ENCODE measurements around the gene MRPL10. TPM values are rescaled to one million over a fixed set of nuclear protein-coding genes. Genes with fewer than 3 reads are reported as not detected.

MRPL10 gene
- total RNA-seq, 1 experiment from 2014 or later, result 63.8 TPM

DNA sequence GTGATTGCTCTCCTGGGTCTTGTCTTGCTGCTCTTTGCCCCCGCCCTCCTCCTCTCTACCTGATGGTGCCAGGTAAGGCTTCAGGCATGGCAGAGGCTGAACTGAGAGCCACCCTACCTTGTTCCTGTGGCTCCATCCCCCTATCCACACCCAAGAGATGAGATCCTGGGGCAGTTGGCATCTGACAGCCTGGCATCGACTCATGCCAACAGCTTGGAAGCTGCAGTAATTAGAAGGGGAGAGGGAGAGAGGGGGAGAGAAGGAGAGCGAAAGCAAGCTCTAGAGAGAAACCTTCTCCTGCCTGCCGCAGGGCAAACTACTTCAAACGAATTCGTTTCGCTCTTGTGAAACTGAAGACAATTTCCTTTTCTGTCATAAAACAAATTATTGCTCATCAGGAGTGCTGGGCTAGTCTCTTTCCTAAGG is 33.5 kb upstream of the MRPL10 start:
- no peaks in the 10 kb centered on the region for H3K9me3 ChIP-seq (ENCODE audit: insufficient read depth, low read depth)
- H3K27me3 ChIP-seq (ENCODE audit: insufficient read depth, low read depth), result no peaks in the 10 kb centered on the region
- ChIA-PET POLR2A (ENCODE audit: unreplicated experiment) (no interaction called here), CTCF (no interaction called here)
- peak overlapping the region; percentile 82 for H3K27ac ChIP-seq
- no peaks in the 10 kb centered on the region for H3K36me3 ChIP-seq (ENCODE audit: low read depth)
- BruUV-seq (replicated peaks), result no TSS peak
- peaks cover 55% of the 10 kb centered on the region for H3K4me1 ChIP-seq (replicated peaks; ENCODE audit: insufficient read depth)
- H3K9me2 ChIP-seq (ENCODE audit: insufficient read depth), result no peaks in the 10 kb centered on the region
- TF ChIP-seq CTCF (conservative IDR thresholded peaks at IDR 0.05), result no peak
- no peak for TF ChIP-seq EZH2 (IDR thresholded peaks at IDR 0.05; ENCODE audit: low read depth)
- no peaks in the 10 kb centered on the region for H3K79me2 ChIP-seq (ENCODE audit: low read depth)
- DNase-seq, result peak in 1 of 2 experiments; percentile 83
- H3F3A ChIP-seq (ENCODE audit: insufficient read depth, low read depth), result peaks cover 35% of the 10 kb centered on the region
- H3K4me3 ChIP-seq, result no peak overlapping the region
- H4K20me1 ChIP-seq (ENCODE audit: insufficient read depth), result no peaks in the 10 kb centered on the region
- intact Hi-C loops (cut with micrococcal nuclease; ENCODE audit: unreplicated experiment), result no loop called here
- H2AFZ ChIP-seq, result no peak overlapping the region
- H3K4me2 ChIP-seq, result peak overlapping the region; percentile 64

DNA sequence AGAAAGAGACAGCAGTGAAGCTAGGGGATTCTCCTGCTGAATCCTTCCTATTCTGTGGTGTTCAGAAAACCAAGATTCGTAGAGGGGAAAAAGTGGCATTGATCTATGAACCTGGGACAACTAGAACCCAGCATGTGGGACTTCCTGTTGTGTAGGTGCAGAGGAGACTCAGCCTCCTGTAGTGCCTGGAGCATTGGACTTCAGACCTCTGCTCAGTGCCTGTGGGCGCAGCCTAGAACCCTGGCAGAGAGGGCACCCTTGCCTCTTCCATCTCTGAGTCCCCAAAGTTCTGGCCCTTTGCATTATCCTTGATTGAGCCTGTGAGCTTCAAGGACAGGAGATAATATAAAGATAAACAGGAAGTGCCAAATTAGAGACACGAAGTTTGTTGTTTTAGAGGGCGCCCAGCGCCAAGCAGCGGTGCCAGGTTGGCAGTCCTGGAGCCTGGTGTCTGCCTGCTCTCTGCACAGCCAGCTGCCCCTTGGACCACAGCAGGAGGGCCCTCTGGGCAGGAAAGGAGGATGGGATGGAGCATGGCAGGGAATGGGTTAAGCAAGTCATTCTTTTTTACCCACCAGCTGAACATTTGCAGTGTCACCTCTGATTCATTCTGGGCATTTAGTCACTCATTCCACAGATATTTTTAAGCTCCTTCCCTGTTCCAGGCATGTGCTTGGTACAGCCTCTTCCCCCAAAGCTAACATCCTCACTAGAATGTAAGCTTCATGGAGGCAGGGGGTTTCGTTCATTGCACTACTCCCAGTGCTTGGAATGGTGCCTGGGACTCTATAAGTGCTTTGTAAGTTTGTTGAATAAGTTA is 31.5 kb upstream of the MRPL10 start:
- H3K36me3 ChIP-seq (ENCODE audit: low read depth), result no peaks in the 10 kb centered on the region
- peaks cover 46% of the 10 kb centered on the region for H3K4me1 ChIP-seq (replicated peaks; ENCODE audit: insufficient read depth)
- ChIA-PET CTCF (interaction anchor here (0.6 to 1.0 kb wide), 2 partner anchors 21 to 27 kb away, joined by 3 to 4 read pairs; no protein-coding TSS in a partner anchor), POLR2A (ENCODE audit: unreplicated experiment) (interaction anchor here (0.6 to 1.1 kb wide), 4 partner anchors 12 to 213 kb away, joined by 3 to 4 read pairs (median 4); partner anchors contain the start of genes KPNB1 and SP6)
- H3K79me2 ChIP-seq (ENCODE audit: low read depth), result no peaks in the 10 kb centered on the region
- H3K4me3 ChIP-seq, result no peak overlapping the region
- TSS peak; percentile 65 for BruUV-seq (replicated peaks)
- peak overlapping the region; percentile 82 for H3K27ac ChIP-seq
- peak overlapping the region; percentile 66 for H3K4me2 ChIP-seq
- H3K9me2 ChIP-seq (ENCODE audit: insufficient read depth), result no peaks in the 10 kb centered on the region
- peak overlapping the region; percentile 50 for H2AFZ ChIP-seq
- H3K27me3 ChIP-seq (ENCODE audit: insufficient read depth, low read depth), result no peaks in the 10 kb centered on the region
- intact Hi-C loops (cut with micrococcal nuclease; ENCODE audit: unreplicated experiment), result loop anchor here (1.0 kb wide), 1 partner anchor 19 kb away; no protein-coding TSS in a partner anchor
- H4K20me1 ChIP-seq (ENCODE audit: insufficient read depth), result no peaks in the 10 kb centered on the region
- H3K9me3 ChIP-seq (ENCODE audit: insufficient read depth, low read depth), result no peaks in the 10 kb centered on the region
- DNase-seq, result peak; percentile 41 to 92
- H3F3A ChIP-seq (ENCODE audit: insufficient read depth, low read depth), result peaks cover 35% of the 10 kb centered on the region
- TF ChIP-seq CTCF (conservative IDR thresholded peaks at IDR 0.05), result no peak
- no peak for TF ChIP-seq EZH2 (IDR thresholded peaks at IDR 0.05; ENCODE audit: low read depth)

DNA sequence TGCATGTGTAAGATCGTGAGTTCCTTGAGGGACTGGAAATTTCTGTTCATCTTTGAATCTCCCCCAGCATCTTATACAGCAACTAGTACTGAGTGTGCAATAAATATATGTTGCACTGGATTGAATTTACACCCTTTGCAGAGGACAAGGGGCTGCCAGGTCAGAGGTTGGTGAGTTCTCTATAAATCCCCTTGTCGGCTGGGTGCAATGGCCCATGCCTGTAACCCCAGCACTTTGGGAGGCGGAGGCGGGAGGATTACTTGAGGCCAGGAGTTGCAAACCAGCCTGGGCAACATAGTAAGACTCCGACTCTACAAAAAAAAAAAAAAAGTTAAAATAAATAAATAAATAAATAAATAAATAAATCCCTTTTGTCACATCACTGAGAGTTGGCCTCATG is 29.0 kb upstream of the MRPL10 start:
- Histone ChIP-seq H3K79me2 (ENCODE audit: low read depth) (no peaks in the 10 kb centered on the region), H3K4me1 (replicated peaks; ENCODE audit: insufficient read depth) (peaks cover 46% of the 10 kb centered on the region), H3K4me2 (no peak overlapping the region), H2AFZ (no peak overlapping the region), H3K4me3 (no peak overlapping the region), H3K36me3 (ENCODE audit: low read depth) (no peaks in the 10 kb centered on the region), H3K27me3 (ENCODE audit: insufficient read depth, low read depth) (no peaks in the 10 kb centered on the region), H3K9me2 (ENCODE audit: insufficient read depth) (no peaks in the 10 kb centered on the region), H3K9me3 (ENCODE audit: insufficient read depth, low read depth) (no peaks in the 10 kb centered on the region), H3F3A (ENCODE audit: insufficient read depth, low read depth) (peaks cover 29% of the 10 kb centered on the region), H3K27ac (no peak overlapping the region), H4K20me1 (ENCODE audit: insufficient read depth) (no peaks in the 10 kb centered on the region)
- ChIA-PET POLR2A (ENCODE audit: unreplicated experiment) (no interaction called here), CTCF (no interaction called here)
- BruUV-seq (replicated peaks), result no TSS peak
- TF ChIP-seq CTCF (conservative IDR thresholded peaks at IDR 0.05) (no peak), EZH2 (IDR thresholded peaks at IDR 0.05; ENCODE audit: low read depth) (no peak)
- intact Hi-C loops (cut with micrococcal nuclease; ENCODE audit: unreplicated experiment), result no loop called here
- DNase-seq, result no peak

Data from PC-9 (cell line).